K562 (cell line): ENCODE data around the gene GIMAP6. TPM values are rescaled to one million over a fixed set of nuclear protein-coding genes. Genes with fewer than 3 reads are reported as not detected.

Source experiments
- ADNP ChIP-seq: fragments of 200-800 bp; sonication (Bioruptor generic); IDR thresholded peaks from 2 replicates; pipeline ENCODE4 v1.6.1; 2016; ENCODE audit warnings: missing genetic modification characterization, missing compliant biosample characterization
- AFF1 ChIP-seq, 2 experiments: fragments of 450-650 bp; IDR thresholded peaks; 2 replicates each; pipeline ENCODE4 v1.6.1; 2018; ENCODE audit warnings: mild to moderate bottlenecking in 2 of 2, low read depth in 1 of 2; ENCODE audit not compliant: partially characterized antibody in 2 of 2
- ESRRB ChIP-seq: fragments of 250-450 bp; sonication (Bioruptor Pico); IDR thresholded peaks from 2 replicates; pipeline ENCODE4 v1.5.0; 2020; ENCODE audit warnings: mild to moderate bottlenecking, moderate library complexity, borderline replicate concordance
- FOXK1 ChIP-seq: sonication (generic); formaldehyde crosslinking; IDR thresholded peaks from 2 replicates; pipeline ENCODE4 v1.8.0; 2022; ENCODE audit warnings: missing genetic modification reagents, mild to moderate bottlenecking, borderline replicate concordance
- NFRKB ChIP-seq: fragments of 450-650 bp; IDR thresholded peaks from 2 replicates; pipeline ENCODE4 v1.6.1; 2016; ENCODE audit warnings: low read depth
- POLR2B ChIP-seq: fragments of 450-650 bp; IDR thresholded peaks from 2 replicates; pipeline ENCODE4 v1.6.1; 2018; ENCODE audit warnings: low read depth; ENCODE audit not compliant: partially characterized antibody
- TSHZ1 ChIP-seq: fragments of 250-450 bp; sonication (Bioruptor Pico); IDR thresholded peaks from 2 replicates; pipeline ENCODE4 v1.4.0; 2020; ENCODE audit warnings: mild to moderate bottlenecking, moderate library complexity
- YBX1 ChIP-seq: fragments of 450-650 bp; IDR thresholded peaks from 2 replicates; pipeline ENCODE4 v1.7.1; 2016; ENCODE audit warnings: mild to moderate bottlenecking
- ZNF263 ChIP-seq: sonication (generic); formaldehyde crosslinking; IDR thresholded peaks from 2 replicates; pipeline ENCODE4 v1.8.0; 2022; ENCODE audit warnings: mild to moderate bottlenecking, missing genetic modification reagents, borderline replicate concordance
- ZNF75A ChIP-seq: fragments of 450-650 bp; formaldehyde crosslinking; IDR thresholded peaks from 2 replicates; pipeline ENCODE4 v1.4.0; 2020; ENCODE audit warnings: mild to moderate bottlenecking
- ZNF79 ChIP-seq: fragments of 250-450 bp; sonication (Bioruptor Pico); IDR thresholded peaks from 2 replicates; pipeline ENCODE4 v1.4.0; 2020; ENCODE audit warnings: low read depth, mild to moderate bottlenecking, moderate library complexity
- polyA plus RNA-seq, 8 experiments: library from polyadenylated mRNA; depleted of rRNA in 4 of 8; stranded (reverse) in 5 of 8; unstranded in 3 of 8; fragments of >200 nt; fragmentation: Nextera tagmentation in 2 of 8; fragmentation: Illumina TruSeq in 1 of 8; extraction: Ambion mirVana in 2 of 8; extraction: Trizol in 1 of 8; gene quantifications; 2 replicates each; pipeline versions ENCODE4 v1.2.1 to v1.2.3, GENCODE V29; 2011 to 2014; ENCODE audit warnings: inconsistent platforms in 1 of 8, missing spikeins in 1 of 8
- total RNA-seq, 7 experiments: library from RNA; depleted of rRNA in 6 of 7; stranded (reverse); fragments of >200 nt in 6 of 7; fragmentation: Illumina TruSeq in 2 of 7; extraction: Trizol in 2 of 7; gene quantifications; 2 replicates each; pipeline versions ENCODE4 v1.2.1 to v1.2.3, GENCODE V29; 2011 to 2021; ENCODE audit warnings: low replicate concordance in 1 of 7
- TF ChIP-seq, protein P1 (sequence below): sonication (generic); formaldehyde crosslinking; IDR thresholded peaks from 2 replicates; pipeline ENCODE4 v1.8.0; 2022; ENCODE audit warnings: mild to moderate bottlenecking, missing genetic modification reagents

Gene GIMAP6
- total and polyA plus RNA-seq, 9 of the 15 experiments (the other 6 are each of a cell fraction or from before 2014, with no cell fraction given) = 0.04 to 0.45 (median 0.18) TPM

GRCh38 chr7:150665896-150666295 lies 33.7 kb upstream of the GIMAP6 start (continued):
- TF ChIP-seq AFF1 (IDR thresholded peaks at IDR 0.05; ENCODE audit: low read depth in 1 of 2, partially characterized antibody in 2 of 2) (no peak), ZNF75A (CRISPR knock-in tag) (no peak), TSHZ1 (CRISPR knock-in tag) (no peak), POLR2B (no peak), FOXK1 (no peak), ADNP (tag) (no peak), NFRKB (no peak), YBX1 (no peak), ESRRB (no peak), ZNF263 (CRISPR knock-in tag) (no peak), ZNF79 (CRISPR knock-in tag) (no peak)
- TF ChIP-seq, protein P1, sequence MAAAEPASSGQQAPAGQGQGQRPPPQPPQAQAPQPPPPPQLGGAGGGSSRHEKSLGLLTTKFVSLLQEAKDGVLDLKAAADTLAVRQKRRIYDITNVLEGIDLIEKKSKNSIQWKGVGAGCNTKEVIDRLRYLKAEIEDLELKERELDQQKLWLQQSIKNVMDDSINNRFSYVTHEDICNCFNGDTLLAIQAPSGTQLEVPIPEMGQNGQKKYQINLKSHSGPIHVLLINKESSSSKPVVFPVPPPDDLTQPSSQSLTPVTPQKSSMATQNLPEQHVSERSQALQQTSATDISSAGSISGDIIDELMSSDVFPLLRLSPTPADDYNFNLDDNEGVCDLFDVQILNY (CRISPR knock-in tag) = no peak
